GF-D8 (cell line): ENCODE data around the gene MEIOB.
"Not testable (repeated sequence)": the region's sequence is repeated elsewhere in the genome, so short reads cannot be mapped to it uniquely, and the experiment has no call there.

Source experiments
- DNase-seq: peaks from one replicate; lab custom pipeline; 2025; lab: John Stamatoyannopoulos, UW

The MEIOB gene

GRCh38 chr16:1907226-1907860 is 35.4 kb upstream of the MEIOB start:
- no peak for DNase-seq

- no peak for DNase-seq
These were observed 34.8 kb upstream of the MEIOB start for GRCh38 chr16:1906846-1907165.

GRCh38 chr16:1906055-1906845 is 34.3 kb upstream of the MEIOB start:
- DNase-seq = no peak

GRCh38 chr16:1903845-1904840 is 32.2 kb upstream of the MEIOB start:
- no peak for DNase-seq

- DNase-seq = no peak
These were observed 31.2 kb upstream of the MEIOB start for GRCh38 chr16:1903220-1903574.

- DNase-seq = no peak
These were observed 30.7 kb upstream of the MEIOB start for GRCh38 chr16:1902547-1903219.

- no peak for DNase-seq
These were observed 28.4 kb upstream of the MEIOB start for GRCh38 chr16:1900452-1900774.

- DNase-seq = no peak
These were observed 27.9 kb upstream of the MEIOB start for GRCh38 chr16:1899641-1900451.

- DNase-seq = not testable (repeated sequence)
These were observed 25.7 kb upstream of the MEIOB start for GRCh38 chr16:1897692-1898091.

- no peak for DNase-seq
These were observed 24.1 kb upstream of the MEIOB start for GRCh38 chr16:1895949-1896675.

- no peak for DNase-seq
These were observed 23.1 kb upstream of the MEIOB start for GRCh38 chr16:1895068-1895467.

GRCh38 chr16:1890708-1891050 is 18.7 kb upstream of the MEIOB start:
- DNase-seq = no peak

- DNase-seq = no peak
These were observed 18.2 kb upstream of the MEIOB start for GRCh38 chr16:1890024-1890707.

- no peak for DNase-seq
These were observed 15.9 kb upstream of the MEIOB start for GRCh38 chr16:1887711-1888354.

- no peak for DNase-seq
These were observed 12.9 kb upstream of the MEIOB start for GRCh38 chr16:1884889-1885288.

GRCh38 chr16:1884155-1884760 is 12.3 kb upstream of the MEIOB start:
- DNase-seq = peak; percentile 29

GRCh38 chr16:1881172-1881571 is 9.2 kb upstream of the MEIOB start:
- DNase-seq = not testable (repeated sequence)

- no peak for DNase-seq
These were observed 7.5 kb upstream of the MEIOB start for GRCh38 chr16:1879477-1879876.

GRCh38 chr16:1878256-1878655 is 6.3 kb upstream of the MEIOB start:
- no peak for DNase-seq
